HG02938 (cell line): Measurements from ENCODE around the gene ARAP1.

Source experiments
- ATAC-seq: cut with Tn5 transposase; IDR thresholded peaks from one replicate; pipeline ENCODE4 v1.9.1; 2021; ENCODE audit warnings: mild to moderate bottlenecking, moderate library complexity; ENCODE audit not compliant: unreplicated experiment

Gene ARAP1

GRCh38 chr11:72642043-72642883 lies 109.9 kb downstream of the ARAP1 start:
- ATAC-seq = no peak

GRCh38 chr11:72641522-72642042 lies 110.6 kb downstream of the ARAP1 start:
- no peak for ATAC-seq

- ATAC-seq = no peak
Observed at GRCh38 chr11:72639502-72640375, 112.5 kb downstream of the ARAP1 start.

GRCh38 chr11:72637926-72638325 lies 114.3 kb downstream of the ARAP1 start:
- no peak for ATAC-seq

GRCh38 chr11:72637198-72637597 lies 115.0 kb downstream of the ARAP1 start:
- ATAC-seq = no peak

GRCh38 chr11:72636376-72636775 lies 115.8 kb downstream of the ARAP1 start:
- ATAC-seq = no peak

- no peak for ATAC-seq
Observed at GRCh38 chr11:72635933-72636332, 116.3 kb downstream of the ARAP1 start.

GRCh38 chr11:72635309-72635915 lies 116.8 kb downstream of the ARAP1 start:
- ATAC-seq = no peak
